Measurements from ENCODE around the gene APRT.

APRT gene

GRCh38 chr16:88811769-88812512 lies at the start of gene APRT:
Gene APRT (minus strand): TSS chr16:88811928. CDS start chr16:88811899, 29 bp downstream.
- DNase-seq, result peak; percentile 98

- DNase-seq, result no peak
Observed at GRCh38 chr16:88861359-88861758, 49.6 kb upstream of the APRT start.

- no peak for DNase-seq
Observed at GRCh38 chr16:88859381-88860091, 47.8 kb upstream of the APRT start.

GRCh38 chr16:88857728-88858339 lies 46.1 kb upstream of the APRT start:
- DNase-seq, result peak; percentile 79 to 82

GRCh38 chr16:88856828-88857727 lies 45.4 kb upstream of the APRT start, which contains the start of the genes GALNS and TRAPPC2L:
Gene GALNS (minus strand): TSS chr16:88856947. CDS start chr16:88856877, 70 bp downstream.
Gene TRAPPC2L (plus strand): TSS chr16:88857127. CDS start chr16:88857151, 24 bp downstream.
- peak; percentile 100 for DNase-seq

GRCh38 chr16:88856122-88856827 lies 44.5 kb upstream of the APRT start:
- DNase-seq, result peak; percentile 6 to 16

GRCh38 chr16:88855736-88856121 lies 44.0 kb upstream of the APRT start:
- no peak for DNase-seq

GRCh38 chr16:88855176-88855575 lies 43.4 kb upstream of the APRT start:
- no peak for DNase-seq

- peak; percentile 13 to 23 for DNase-seq
Observed at GRCh38 chr16:88854306-88855111, 42.8 kb upstream of the APRT start.

GRCh38 chr16:88853325-88853941 lies 41.7 kb upstream of the APRT start:
- no peak for DNase-seq

GRCh38 chr16:88851616-88852015 lies 39.9 kb upstream of the APRT start:
- no peak for DNase-seq

GRCh38 chr16:88850531-88851199 lies 38.9 kb upstream of the APRT start:
- DNase-seq, result no peak

- no peak for DNase-seq
Observed at GRCh38 chr16:88848557-88848956, 36.8 kb upstream of the APRT start.

- DNase-seq, result no peak
Observed at GRCh38 chr16:88847654-88848053, 35.9 kb upstream of the APRT start.

- DNase-seq, result no peak
Observed at GRCh38 chr16:88846088-88846487, 34.4 kb upstream of the APRT start.

- no peak for DNase-seq
Observed at GRCh38 chr16:88844419-88845036, 32.8 kb upstream of the APRT start.

GRCh38 chr16:88843256-88843655 lies 31.5 kb upstream of the APRT start:
- DNase-seq, result no peak

- no peak for DNase-seq
Observed at GRCh38 chr16:88842806-88843205, 31.1 kb upstream of the APRT start.

GRCh38 chr16:88842308-88842756 lies 30.6 kb upstream of the APRT start:
- DNase-seq, result no peak
